Fibroblast of villous mesenchyme (primary cell): ENCODE data around the gene TMEM14A. TPM values are rescaled to one million over a fixed set of nuclear protein-coding genes. Genes with fewer than 3 reads are reported as not detected.

ENCODE experiments used
- DNase-seq: peaks from one replicate; pipeline ENCODE4 v3.0.0-alpha.2; 2010; ENCODE audit warnings: low read depth
- H3K4me3 ChIP-seq: 2 replicates; pipeline ENCODE4 v1.5.1; 2011; ENCODE audit warnings: low read depth, mild to moderate bottlenecking, low read length
- CTCF ChIP-seq: IDR thresholded peaks from 2 replicates; pipeline ENCODE4 v1.5.1; 2012; ENCODE audit warnings: low read depth, mild to moderate bottlenecking, low read length; ENCODE audit not compliant: insufficient read depth
- total RNA-seq: library from RNA; depleted of rRNA; stranded (reverse); fragments of >200 nt; gene quantifications from 2 replicates; pipeline ENCODE4 v1.2.3, GENCODE V29; 2012

Gene TMEM14A
- total RNA-seq, 1 donor: 31.1 TPM

DNA sequence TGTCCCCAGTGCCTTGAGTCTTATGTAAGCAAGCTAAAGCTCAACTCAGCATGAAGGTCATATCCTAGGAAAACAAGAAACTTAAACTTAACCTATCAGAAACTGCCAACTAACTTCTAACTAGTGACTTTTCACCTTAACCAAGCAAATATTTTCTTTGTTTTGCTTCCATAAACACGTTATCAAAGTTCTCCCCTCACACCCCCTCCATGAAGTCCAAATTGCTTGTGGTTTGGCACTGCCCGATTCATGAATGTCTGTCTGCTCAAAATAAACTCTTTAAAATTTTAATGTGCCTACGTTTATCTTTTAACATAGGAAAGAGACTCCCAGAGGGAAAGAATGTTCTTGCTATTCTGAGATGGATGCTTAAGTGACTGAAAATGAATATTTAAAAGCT, 57.5 kb downstream of the TMEM14A start:
- TF ChIP-seq CTCF: no peak
- no peak overlapping the region for H3K4me3 ChIP-seq
- no peak for DNase-seq

- no peak overlapping the region for H3K4me3 ChIP-seq
- no peak for TF ChIP-seq CTCF
Observed at GRCh38 chr6:52729576-52729975, 58.7 kb downstream of the TMEM14A start.

DNA sequence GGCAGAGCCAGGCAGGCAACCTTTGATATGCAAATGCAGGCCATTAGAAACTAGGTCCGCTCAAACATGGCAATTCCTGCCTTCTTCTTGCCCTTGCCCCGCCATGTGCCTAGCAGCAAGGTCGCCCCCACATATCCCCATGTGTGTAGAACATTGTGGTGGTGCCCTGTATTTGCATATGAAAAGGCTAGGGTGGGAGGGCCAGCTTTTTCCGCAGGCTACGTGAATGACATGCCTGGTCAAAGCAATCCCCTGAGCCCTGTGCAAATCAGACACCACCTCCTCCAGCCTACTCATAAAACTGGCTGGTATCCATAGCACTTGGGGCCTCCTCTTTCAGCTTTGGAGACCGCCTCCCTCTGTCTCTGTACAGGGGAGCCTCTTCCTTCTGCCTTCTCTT, 60.8 kb downstream of the TMEM14A start:
- no peak overlapping the region for H3K4me3 ChIP-seq
- DNase-seq: no peak
- TF ChIP-seq CTCF: no peak

More at GRCh38 chr6:52729576-52729975, 58.7 kb downstream of the TMEM14A start:
- no peak for DNase-seq

- no peak for DNase-seq
- no peak overlapping the region for H3K4me3 ChIP-seq
- TF ChIP-seq CTCF: no peak
Observed at GRCh38 chr6:52733172-52733571, 62.3 kb downstream of the TMEM14A start.

GRCh38 chr6:52734072-52734471, 63.2 kb downstream of the TMEM14A start:
- no peak overlapping the region for H3K4me3 ChIP-seq
- TF ChIP-seq CTCF: no peak
- no peak for DNase-seq

DNA sequence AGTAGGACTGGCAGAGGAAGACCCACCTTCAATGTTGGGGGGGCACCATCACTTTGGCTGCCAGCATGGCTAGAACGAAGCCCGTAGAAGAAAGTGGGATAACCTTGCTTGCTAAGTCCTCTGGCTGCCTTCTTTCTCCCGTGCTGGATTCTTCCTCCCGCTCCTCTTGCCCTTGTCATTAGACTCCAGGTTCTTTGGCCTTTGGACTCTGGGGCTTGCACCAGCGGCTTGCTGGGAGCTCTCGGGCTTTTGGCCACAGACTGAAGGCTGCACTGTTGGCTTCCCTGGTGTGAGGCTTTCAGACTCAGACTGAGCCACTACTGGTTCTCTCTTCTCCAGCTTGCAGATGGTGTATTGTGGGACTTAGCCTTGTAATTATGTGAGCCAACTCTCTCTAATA, 64.2 kb downstream of the TMEM14A start:
- no peak overlapping the region for H3K4me3 ChIP-seq
- no peak for TF ChIP-seq CTCF
- no peak for DNase-seq

GRCh38 chr6:52736145-52736544, 65.2 kb downstream of the TMEM14A start:
- H3K4me3 ChIP-seq: no peak overlapping the region
- no peak for DNase-seq
- no peak for TF ChIP-seq CTCF
